GM21390 (cell line): ENCODE data around the gene SNCAIP.

Experiments used
- ATAC-seq: cut with Tn5 transposase; IDR thresholded peaks from one replicate; pipeline ENCODE4 v1.9.1; 2021; ENCODE audit not compliant: unreplicated experiment

Gene SNCAIP

GRCh38 chr5:122492675-122493074 is 180.6 kb downstream of the SNCAIP start:
- no peak for ATAC-seq

- ATAC-seq: no peak
Measured at GRCh38 chr5:122493091-122494021, 181.3 kb downstream of the SNCAIP start.

- no peak for ATAC-seq
Measured at GRCh38 chr5:122494109-122494508, 182.1 kb downstream of the SNCAIP start.

- ATAC-seq: no peak
Measured at GRCh38 chr5:122498163-122498562, 186.1 kb downstream of the SNCAIP start.

GRCh38 chr5:122499585-122499984 is 187.5 kb downstream of the SNCAIP start:
- ATAC-seq: no peak

- peak; percentile 53 for ATAC-seq
Measured at GRCh38 chr5:122500245-122501088, 188.4 kb downstream of the SNCAIP start.

GRCh38 chr5:122501089-122501435 is 189.0 kb downstream of the SNCAIP start:
- no peak for ATAC-seq

GRCh38 chr5:122507045-122507444 is 195.0 kb downstream of the SNCAIP start:
- ATAC-seq: no peak

GRCh38 chr5:122507581-122507980 is 195.5 kb downstream of the SNCAIP start:
- ATAC-seq: no peak

GRCh38 chr5:122508623-122509022 is 196.6 kb downstream of the SNCAIP start:
- no peak for ATAC-seq
